GM23338 (cell line): ENCODE results near the gene HNF1A.

Source experiments
- CREB1 ChIP-seq: fragments of 250-450 bp; sonication (Bioruptor Pico); IDR thresholded peaks from 2 replicates; pipeline ENCODE4 v1.5.0; 2020; ENCODE audit warnings: low read depth, mild to moderate bottlenecking, moderate library complexity
- EZH2 ChIP-seq: fragments of 200-600 bp; sonication (generic); IDR thresholded peaks from one replicate; pipeline ENCODE4 v1.8.0; 2017; ENCODE audit warnings: antibody characterized with exemption, mild to moderate bottlenecking, low read depth; ENCODE audit not compliant: unreplicated experiment
- EZH2phosphoT487 ChIP-seq: fragments of 200-600 bp; sonication (generic); IDR thresholded peaks from one replicate; pipeline ENCODE4 v1.8.1; 2018; ENCODE audit warnings: antibody characterized with exemption; ENCODE audit not compliant: unreplicated experiment
- POLR2AphosphoS5 ChIP-seq: IDR thresholded peaks from 2 replicates; pipeline ENCODE4 v1.6.1; 2016; ENCODE audit warnings: antibody characterized with exemption, low read depth
- REST ChIP-seq: IDR thresholded peaks from one replicate; pipeline ENCODE4 v1.6.1; 2018; ENCODE audit warnings: antibody characterized with exemption; ENCODE audit not compliant: unreplicated experiment
- STAT1 ChIP-seq: IDR thresholded peaks from one replicate; pipeline ENCODE4 v1.6.1; 2016; ENCODE audit warnings: antibody characterized with exemption; ENCODE audit not compliant: unreplicated experiment
- ZNF331 ChIP-seq: fragments of 250-450 bp; sonication (Bioruptor Pico); IDR thresholded peaks from 2 replicates; pipeline ENCODE4 v1.5.0; 2020; ENCODE audit warnings: low read depth, mild to moderate bottlenecking, moderate library complexity
- TF ChIP-seq, protein P1 (sequence below): IDR thresholded peaks from 2 replicates; pipeline ENCODE4 v1.6.1; 2016; ENCODE audit warnings: antibody characterized with exemption
- TF ChIP-seq, protein P2 (sequence below), 2 experiments: fragments of 200-600 bp in 1 of 2; sonication (generic) in 1 of 2; conservative IDR thresholded peaks; 2 replicates each; pipeline versions ENCODE4 v1.5.1 to v1.6.1; 2016 to 2017; ENCODE audit warnings: antibody characterized with exemption in 2 of 2, low read depth in 2 of 2, mild to moderate bottlenecking in 2 of 2, moderate library complexity in 1 of 2

- no peak for TF ChIP-seq CREB1
- TF ChIP-seq, protein P1, sequence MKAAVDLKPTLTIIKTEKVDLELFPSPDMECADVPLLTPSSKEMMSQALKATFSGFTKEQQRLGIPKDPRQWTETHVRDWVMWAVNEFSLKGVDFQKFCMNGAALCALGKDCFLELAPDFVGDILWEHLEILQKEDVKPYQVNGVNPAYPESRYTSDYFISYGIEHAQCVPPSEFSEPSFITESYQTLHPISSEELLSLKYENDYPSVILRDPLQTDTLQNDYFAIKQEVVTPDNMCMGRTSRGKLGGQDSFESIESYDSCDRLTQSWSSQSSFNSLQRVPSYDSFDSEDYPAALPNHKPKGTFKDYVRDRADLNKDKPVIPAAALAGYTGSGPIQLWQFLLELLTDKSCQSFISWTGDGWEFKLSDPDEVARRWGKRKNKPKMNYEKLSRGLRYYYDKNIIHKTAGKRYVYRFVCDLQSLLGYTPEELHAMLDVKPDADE = no peak
- TF ChIP-seq, protein P2, sequence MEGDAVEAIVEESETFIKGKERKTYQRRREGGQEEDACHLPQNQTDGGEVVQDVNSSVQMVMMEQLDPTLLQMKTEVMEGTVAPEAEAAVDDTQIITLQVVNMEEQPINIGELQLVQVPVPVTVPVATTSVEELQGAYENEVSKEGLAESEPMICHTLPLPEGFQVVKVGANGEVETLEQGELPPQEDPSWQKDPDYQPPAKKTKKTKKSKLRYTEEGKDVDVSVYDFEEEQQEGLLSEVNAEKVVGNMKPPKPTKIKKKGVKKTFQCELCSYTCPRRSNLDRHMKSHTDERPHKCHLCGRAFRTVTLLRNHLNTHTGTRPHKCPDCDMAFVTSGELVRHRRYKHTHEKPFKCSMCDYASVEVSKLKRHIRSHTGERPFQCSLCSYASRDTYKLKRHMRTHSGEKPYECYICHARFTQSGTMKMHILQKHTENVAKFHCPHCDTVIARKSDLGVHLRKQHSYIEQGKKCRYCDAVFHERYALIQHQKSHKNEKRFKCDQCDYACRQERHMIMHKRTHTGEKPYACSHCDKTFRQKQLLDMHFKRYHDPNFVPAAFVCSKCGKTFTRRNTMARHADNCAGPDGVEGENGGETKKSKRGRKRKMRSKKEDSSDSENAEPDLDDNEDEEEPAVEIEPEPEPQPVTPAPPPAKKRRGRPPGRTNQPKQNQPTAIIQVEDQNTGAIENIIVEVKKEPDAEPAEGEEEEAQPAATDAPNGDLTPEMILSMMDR (conservative IDR thresholded peaks at IDR 0.05; ENCODE audit: low read depth in 2 of 2) = no peak
- no peak for TF ChIP-seq REST
- no peak for TF ChIP-seq POLR2AphosphoS5
- TF ChIP-seq ZNF331 (CRISPR knock-in tag) = no peak
- no peak for TF ChIP-seq EZH2
- TF ChIP-seq EZH2phosphoT487 = no peak
- TF ChIP-seq STAT1 = no peak
Observed at GRCh38 chr12:121008347-121009098, 30.2 kb downstream of the HNF1A start.
